Inflammatory macrophage treated with lipopolysaccharide for 1 hour (primary cell): ENCODE data around the gene ADAM21.

Experiments used
- DNase-seq, 2 donors: peaks; one replicate each; pipeline ENCODE4 v3.0.0-alpha.2; 2020 to 2022

Gene ADAM21

DNA sequence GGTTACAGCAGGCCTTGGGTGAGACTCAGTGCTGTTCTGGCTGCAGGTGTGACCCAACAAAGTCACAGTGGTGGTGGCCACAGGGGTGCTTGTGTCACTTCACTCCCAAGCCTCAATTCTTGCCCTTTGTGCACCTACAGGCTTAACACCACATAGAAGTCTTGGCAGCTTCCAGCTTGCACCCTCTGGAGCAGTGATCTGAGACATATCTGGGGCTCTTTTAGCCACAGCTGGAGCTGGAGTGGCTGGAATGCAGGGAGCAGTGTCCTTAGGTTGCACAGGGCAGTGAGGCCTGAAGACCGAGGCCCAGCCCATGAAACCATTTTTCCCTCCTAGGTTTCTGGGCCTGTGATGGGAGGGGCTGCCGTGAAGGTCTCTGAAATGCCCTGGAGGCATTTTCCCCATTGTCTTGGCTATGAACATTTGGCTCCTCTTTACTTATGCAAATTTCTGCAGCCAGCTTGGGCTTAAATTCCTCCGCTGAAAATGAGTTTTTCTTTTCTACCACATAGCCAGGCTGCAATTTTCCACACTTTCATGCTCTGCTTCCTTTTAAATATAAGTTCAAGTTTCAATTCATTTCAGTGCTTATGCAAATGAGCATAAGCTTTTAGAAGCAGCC, 37.7 kb downstream of the ADAM21 start:
- no peak for DNase-seq

GRCh38 chr14:70498191-70498590, 46.2 kb downstream of the ADAM21 start:
- DNase-seq: no peak
